DND-41 (cell line): ENCODE data around the gene KCND3.

Experiments
- EZH2 ChIP-seq: IDR thresholded peaks from 3 replicates; pipeline ENCODE4 v1.6.1; 2012; ENCODE audit warnings: borderline replicate concordance, low read depth, mild to moderate bottlenecking, moderate library complexity, low read length, inconsistent platforms; ENCODE audit not compliant: severe bottlenecking
- TF ChIP-seq, protein P1 (sequence below): IDR thresholded peaks from 2 replicates; pipeline ENCODE4 v1.5.1; 2012; ENCODE audit warnings: borderline replicate concordance, low read length, moderate library complexity, mild to moderate bottlenecking; ENCODE audit not compliant: poor library complexity, severe bottlenecking; ENCODE audit errors: extremely low read depth

GRCh38 chr1:111768023-111768422, 221.4 kb downstream of the KCND3 start:
- TF ChIP-seq, protein P1, sequence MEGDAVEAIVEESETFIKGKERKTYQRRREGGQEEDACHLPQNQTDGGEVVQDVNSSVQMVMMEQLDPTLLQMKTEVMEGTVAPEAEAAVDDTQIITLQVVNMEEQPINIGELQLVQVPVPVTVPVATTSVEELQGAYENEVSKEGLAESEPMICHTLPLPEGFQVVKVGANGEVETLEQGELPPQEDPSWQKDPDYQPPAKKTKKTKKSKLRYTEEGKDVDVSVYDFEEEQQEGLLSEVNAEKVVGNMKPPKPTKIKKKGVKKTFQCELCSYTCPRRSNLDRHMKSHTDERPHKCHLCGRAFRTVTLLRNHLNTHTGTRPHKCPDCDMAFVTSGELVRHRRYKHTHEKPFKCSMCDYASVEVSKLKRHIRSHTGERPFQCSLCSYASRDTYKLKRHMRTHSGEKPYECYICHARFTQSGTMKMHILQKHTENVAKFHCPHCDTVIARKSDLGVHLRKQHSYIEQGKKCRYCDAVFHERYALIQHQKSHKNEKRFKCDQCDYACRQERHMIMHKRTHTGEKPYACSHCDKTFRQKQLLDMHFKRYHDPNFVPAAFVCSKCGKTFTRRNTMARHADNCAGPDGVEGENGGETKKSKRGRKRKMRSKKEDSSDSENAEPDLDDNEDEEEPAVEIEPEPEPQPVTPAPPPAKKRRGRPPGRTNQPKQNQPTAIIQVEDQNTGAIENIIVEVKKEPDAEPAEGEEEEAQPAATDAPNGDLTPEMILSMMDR = no peak
- TF ChIP-seq EZH2 = no peak
